Jurkat, Clone E6-1 (cell line): Measurements from ENCODE around the gene ZNF407.

Experiments used
- DNase-seq: peaks from one replicate; pipeline ENCODE4 v3.0.0-alpha.2; 2011; ENCODE audit warnings: low read depth, low spot score
- H3K4me3 ChIP-seq: 2 replicates; pipeline ENCODE4 v1.5.1; 2011; ENCODE audit warnings: mild to moderate bottlenecking, low read length, control low read depth, moderate library complexity

Gene ZNF407

DNA sequence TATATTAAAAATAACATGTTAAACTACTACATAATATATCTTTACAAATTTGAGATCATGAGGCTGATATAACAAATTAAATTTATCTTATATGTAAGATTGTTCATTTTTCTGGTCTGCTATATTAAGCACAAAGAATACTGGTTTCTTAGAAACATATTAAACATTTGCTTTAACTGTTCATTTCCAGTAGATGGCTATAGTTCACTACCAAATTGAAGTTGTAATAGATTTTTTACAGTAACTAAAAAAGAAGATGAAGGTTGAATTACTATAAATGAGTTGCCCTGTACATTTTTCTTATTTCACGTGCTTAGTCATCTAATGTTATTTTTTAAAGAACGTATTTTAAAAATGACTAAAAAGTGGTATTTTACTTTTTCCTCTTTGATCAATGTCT lies 57.0 kb downstream of the ZNF407 start:
- no peak for DNase-seq
- H3K4me3 ChIP-seq = no peak overlapping the region

DNA sequence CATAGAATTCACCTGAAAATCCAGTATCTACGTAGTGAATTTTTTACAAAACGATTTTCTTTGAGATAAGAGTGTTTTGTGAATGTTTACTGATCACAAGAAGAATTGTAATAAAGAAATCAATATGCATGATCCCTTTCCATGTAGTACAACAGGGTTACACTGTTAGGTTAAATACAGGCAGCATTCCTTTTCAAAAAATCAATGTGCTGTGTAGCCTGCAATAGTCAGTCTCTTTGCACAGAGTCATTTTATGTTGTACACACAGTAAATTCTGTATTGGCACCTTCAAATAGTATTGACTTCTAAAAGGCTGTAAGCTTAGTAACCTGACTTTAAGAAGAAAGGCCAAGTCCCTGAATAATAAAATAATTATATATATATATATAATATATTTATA lies 63.3 kb downstream of the ZNF407 start:
- DNase-seq = no peak
- H3K4me3 ChIP-seq = no peak overlapping the region

DNA sequence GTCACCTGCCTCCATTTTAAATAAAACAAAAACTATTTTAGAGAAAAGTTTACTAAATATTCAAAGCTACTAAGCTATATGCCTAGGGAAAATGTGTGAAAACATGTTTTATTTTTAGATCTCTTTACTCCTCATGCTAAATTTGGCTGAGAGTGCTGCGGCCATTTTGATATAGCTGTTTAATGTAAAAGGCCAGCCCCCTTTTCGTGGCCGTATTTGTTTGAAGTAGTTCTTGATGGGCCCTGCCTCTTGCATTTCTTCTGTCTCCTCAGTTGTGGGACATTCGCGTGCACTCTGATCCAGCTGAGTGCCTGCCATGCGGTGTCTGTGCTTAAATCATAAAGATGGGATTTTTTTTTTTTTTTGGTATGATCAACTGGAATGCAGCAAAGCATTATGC lies 64.0 kb downstream of the ZNF407 start:
- DNase-seq = no peak
- no peak overlapping the region for H3K4me3 ChIP-seq

DNA sequence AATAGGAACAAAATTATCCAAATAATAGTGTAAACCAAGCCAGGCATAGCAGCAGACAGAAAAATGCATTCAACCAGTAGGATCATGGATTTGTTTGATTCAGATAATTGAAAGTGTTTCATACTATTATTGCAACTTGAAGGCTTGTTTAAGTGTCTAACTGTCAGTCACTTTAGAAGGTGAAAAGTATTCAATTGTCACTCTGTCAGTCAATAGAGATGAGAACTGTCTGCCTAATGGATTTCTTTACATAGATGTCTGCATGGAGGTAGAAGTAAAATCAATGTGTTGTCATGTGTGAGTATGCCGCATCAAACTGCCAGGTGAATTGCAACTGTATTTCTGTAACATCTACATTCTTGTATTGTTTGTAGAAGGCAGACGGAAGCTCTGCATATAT lies 65.0 kb downstream of the ZNF407 start:
- no peak for DNase-seq

DNA sequence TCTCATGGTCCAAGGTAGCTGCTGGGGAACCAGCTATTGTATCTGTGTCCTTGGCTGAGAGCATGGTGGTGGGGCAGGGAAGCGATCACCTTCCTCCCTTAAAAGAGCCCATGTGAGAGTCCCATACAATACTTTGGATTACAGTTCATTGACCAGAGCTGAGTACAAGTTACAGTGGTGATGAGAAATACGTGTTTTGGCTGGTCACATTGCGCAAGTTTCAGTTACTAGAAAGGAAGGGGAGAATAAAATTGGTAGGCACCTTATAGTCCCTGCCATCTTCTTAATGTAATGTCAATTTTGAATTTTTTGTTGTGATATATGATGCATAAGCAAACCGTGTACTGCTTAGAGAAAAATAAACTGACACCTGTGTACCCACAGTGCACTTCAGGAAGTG lies 67.7 kb downstream of the ZNF407 start:
- no peak for DNase-seq
- no peak overlapping the region for H3K4me3 ChIP-seq

More for the DNA sequence above, 65.0 kb downstream of the ZNF407 start:
- H3K4me3 ChIP-seq = no peak overlapping the region

DNA sequence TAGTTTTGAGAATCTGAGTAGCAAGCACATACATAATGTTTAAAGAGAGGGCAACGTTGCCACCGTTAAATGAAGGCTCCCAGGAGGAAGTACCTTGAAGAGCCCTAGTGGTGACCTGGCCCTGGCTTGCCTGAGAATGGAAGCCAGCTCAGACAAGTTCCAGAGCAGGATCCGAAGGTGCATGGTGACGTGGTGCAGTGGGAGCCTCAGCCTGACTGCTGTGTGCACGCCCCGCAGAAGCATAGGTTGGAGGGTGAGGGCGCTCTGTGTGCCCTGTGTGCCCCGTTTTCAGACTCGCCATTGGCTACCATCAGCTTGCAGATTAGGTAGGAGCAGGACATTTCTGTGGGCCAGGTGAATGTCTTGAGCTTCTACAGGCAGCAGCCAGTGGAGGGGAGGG lies 68.2 kb downstream of the ZNF407 start:
- no peak for DNase-seq
- no peak overlapping the region for H3K4me3 ChIP-seq

DNA sequence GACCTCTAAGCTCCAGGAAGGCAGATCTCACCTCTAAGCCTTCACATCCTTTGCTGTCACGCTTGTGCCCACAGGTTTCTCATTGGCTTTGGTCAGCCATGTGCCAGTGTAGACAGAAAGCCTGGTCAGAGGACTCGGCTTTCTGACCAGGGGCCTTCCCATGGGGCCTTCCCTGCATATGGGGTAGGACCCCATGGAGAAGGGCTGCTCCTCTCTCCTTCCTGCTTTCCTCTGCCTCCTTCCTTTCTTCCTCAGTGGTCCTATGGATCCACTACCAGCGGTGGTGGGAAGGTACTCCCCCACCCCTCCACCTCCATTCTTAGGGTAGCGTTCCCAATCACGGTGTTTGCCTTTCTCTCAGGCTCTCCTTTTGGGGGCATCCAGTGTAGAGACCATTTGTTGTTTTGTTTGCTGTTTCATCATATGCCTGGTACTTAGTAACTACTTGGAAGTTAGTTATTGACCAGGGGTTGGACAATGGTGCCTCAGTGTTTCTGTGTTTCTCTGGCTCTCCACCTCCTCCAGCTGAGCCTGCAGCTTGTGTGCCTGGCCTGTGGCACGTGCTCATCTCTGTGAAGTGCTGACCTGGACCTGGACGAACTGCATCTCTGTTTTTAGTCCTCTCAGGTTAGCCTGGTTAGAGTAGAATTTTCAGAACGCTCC lies 71.6 kb downstream of the ZNF407 start:
- DNase-seq = no peak
- H3K4me3 ChIP-seq = no peak overlapping the region

DNA sequence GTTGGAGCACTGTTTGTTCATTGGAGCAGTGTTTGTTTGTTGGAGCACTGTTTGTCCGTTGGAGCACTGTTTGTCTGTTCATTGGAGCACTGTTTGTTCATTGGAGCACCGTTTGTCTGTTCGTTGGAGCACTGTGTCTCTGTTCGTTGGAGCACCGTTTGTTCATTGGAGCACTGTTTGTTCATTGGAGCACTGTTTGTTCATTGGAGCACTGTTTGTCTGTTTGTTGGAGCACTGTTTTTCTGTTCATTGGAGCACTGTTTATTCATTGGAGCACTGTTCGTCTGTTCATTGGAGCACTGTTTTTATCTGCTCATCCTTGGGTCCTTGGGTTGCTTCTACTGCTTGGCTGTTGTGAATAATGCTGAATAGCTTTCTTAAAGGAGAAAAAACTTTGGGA lies 74.7 kb downstream of the ZNF407 start:
- no peak for DNase-seq
- no peak overlapping the region for H3K4me3 ChIP-seq

DNA sequence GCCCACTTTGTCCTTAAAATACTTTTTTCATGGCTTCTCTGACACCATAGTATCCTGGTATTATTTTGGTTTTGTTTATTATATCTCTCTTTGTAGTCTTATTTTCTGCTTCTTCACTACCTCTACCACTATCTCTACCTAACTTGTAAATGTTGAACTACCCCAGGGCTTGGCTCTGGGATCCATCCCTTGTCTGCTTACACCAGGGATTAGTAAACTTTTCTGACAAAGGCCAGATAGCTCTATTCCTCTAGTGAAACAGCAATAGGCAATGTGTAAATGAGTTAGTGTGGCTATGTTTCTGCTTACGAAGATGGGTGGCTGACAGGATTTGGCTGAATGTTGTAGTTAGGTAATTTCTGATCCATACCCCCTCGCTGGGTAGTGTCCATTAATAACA lies 76.8 kb downstream of the ZNF407 start:
- DNase-seq = no peak
- no peak overlapping the region for H3K4me3 ChIP-seq

DNA sequence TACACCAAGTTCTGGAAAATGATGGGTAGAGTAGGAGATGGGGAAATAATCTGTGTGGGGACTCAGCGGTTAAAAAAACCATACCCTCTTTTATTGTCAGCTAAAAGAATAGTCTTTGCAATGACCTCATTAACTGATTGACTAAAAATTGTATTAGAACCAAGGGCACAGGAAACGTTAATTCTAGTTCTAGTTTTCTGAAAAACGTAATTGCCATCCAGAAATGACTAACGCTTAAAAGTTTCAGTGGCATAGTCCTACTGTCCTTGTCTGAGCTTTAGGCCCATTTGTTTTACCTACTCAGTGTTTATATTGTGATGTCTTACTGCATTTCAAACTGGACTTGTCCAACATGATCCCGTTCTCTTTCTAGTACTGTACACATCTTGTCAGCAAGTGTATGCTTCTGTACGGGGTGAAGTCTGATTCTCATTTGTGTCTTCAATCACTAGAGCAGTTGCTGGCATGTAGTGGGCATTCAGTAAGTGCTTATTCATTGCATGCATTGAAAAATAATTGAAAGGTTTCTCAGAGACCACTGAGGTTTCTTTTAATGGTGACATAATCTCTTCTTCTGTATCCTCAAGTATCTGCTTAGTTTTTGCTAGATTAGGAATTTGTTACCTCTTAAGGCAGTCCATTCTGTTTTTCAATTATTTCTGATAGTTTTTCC lies 81.5 kb downstream of the ZNF407 start:
- no peak overlapping the region for H3K4me3 ChIP-seq
- no peak for DNase-seq

DNA sequence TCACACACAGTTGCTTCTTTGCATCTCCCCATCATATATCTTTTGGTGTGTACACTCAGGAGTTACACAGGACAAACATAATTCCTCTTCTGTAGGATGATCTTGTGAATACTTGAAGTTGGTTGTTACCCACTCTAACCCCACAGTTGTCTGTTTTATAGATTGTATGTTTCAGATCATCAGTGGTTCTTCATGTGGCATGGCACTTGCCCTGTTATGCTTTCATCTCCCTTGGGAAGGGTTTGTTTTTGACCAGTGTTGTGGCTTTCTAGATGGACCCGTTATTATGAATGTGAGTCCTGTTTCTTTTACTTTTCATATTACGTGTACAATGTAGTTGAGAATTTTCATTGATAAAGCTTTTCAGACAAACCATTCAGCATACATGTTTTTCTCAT lies 82.0 kb downstream of the ZNF407 start:
- no peak for DNase-seq
- no peak overlapping the region for H3K4me3 ChIP-seq

DNA sequence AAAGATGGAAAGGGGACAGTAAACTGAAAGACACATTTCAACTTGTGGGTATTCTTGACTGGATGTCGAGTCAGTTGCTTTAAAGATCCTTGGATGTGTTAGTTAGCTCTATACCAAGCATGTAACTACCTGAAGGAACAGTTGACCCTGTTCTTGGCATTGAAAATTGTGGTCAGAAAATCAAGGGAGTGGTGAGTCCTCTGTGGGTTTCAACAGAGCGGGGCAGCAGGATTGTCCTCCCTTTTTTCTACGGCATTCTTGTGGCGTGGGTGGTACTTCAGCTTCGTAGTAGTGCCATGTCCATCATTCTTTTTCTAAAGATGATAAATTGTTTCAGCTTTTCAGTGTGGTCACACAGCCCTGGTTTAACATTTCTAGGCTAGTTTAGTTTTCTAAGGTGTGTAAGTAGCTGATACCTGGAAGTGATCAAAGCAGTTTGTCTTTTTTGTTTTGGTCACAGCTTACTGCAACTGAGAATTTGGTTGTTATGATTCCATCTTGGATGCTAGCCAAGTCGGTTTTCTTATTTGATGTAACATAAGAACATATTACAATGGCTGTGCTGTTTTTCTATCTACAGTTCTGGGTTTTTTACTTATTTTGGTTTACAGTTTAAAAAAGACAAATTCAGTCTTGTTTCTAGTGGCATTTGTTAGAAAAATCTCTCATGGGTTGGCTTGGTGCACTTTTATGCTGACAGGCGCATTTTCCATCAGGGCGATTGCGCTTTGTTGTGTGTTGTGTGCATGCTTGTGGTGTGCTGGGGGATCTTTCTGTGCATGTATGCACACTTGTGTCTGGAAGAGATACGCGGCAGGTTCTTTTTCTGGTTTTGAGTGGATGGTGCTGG lies 84.7 kb downstream of the ZNF407 start:
- H3K4me3 ChIP-seq = no peak overlapping the region
- DNase-seq = peak; percentile 5

DNA sequence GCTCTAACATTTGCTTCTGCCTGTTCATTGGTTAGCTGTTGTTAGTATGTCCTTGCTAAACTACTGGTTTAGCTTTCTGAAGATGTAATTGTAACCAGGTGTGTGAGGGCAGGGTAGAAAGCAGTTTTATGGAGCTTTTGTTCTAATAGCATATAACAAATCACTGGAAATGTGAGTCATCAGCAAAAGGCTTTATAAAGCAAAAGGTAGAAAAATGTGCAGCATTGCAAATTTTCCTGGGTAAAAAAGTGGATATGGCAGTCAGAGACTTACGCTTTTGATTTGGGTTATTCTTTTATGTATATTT lies 85.3 kb downstream of the ZNF407 start:
- DNase-seq = no peak
- H3K4me3 ChIP-seq = no peak overlapping the region

DNA sequence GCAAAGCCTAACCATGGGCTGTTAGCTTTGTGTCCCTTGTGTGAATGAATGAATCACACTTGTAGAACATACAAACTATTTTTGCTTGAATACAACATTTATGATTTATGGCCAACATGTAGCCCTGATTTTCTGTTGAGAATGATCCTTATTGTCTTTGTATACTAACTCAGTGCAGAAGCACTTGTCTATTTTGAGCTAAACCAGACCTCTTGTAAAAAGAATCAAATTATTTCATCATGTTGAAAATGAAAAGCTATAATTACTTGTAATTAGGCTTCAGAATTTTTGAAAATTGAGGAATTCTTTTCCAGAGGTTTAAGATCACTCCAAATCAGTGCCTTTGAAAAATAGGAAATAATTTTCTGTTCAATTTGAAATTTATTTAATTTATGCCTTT lies 85.9 kb downstream of the ZNF407 start:
- DNase-seq = no peak
- no peak overlapping the region for H3K4me3 ChIP-seq

DNA sequence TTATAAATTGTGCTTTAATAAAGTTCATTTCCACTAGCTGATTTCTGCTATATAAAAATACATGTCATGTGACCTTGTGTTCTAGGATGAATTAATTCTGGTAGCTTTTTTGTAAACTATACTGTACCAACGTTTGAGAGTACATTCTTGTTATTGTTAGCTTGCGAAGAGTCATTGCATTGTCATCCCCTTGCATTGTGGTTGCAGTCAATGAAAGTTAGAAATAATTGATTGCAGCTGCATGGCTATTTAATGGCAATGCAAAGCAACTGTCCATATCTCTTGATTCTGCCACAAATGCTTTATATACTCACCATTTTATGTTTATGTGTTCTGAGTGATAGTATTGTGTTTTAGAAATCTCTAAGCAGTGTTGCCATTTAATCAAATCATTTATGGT lies 91.6 kb downstream of the ZNF407 start:
- no peak for DNase-seq
- H3K4me3 ChIP-seq = no peak overlapping the region

DNA sequence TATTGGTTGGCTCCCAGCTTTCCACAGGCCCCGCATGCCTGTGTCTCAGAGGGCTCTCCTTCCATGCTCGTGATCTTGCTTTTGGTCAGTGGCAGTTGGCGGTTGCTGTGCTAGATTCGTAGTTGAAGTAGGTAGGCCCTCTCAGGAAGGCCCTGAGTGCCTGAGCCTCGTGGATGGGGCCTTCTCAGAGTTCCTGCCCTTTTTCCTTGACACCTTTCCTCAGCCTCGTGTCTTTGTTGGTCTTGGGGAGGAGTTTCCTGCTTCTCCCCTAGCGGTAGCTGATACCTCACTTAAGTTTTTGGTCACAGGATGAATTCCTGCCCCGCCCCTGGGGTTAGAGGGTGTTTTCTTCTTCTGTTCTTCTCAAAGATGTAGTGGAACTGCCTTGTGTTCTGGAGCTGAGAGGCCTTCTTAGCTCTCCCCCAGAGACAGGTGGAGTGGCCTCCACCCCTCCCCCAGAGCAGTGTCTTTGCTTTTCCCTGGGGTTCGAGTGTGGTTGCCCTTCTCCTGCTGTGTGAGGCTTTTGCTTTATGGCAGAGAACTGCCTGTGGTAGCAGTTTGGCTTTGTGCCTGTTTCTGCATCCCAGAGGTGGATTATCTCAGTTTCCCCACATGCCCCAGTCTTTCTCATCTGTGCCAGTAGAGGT lies 94.8 kb downstream of the ZNF407 start:
- no peak overlapping the region for H3K4me3 ChIP-seq
- peak; percentile 11 for DNase-seq

DNA sequence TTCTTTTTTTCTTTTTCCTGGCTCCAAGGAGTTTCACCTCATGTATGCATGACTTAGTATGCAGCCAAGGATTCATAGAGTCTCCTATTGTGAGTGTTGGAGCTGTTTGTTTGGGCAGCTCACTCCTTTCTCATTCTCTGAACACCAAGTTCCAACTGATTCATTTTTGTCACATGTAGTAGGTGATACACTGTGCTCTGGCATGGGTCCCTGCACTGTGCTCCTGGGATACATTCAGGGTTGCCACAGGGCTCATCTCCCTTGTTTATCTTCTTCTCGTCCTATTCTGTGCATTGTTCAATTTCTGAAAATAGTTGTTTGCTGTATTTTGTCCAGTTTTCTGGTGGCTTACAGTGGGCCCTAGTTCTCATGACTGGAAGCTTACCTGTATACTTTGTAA lies 96.8 kb downstream of the ZNF407 start:
- H3K4me3 ChIP-seq = no peak overlapping the region
- DNase-seq = no peak

DNA sequence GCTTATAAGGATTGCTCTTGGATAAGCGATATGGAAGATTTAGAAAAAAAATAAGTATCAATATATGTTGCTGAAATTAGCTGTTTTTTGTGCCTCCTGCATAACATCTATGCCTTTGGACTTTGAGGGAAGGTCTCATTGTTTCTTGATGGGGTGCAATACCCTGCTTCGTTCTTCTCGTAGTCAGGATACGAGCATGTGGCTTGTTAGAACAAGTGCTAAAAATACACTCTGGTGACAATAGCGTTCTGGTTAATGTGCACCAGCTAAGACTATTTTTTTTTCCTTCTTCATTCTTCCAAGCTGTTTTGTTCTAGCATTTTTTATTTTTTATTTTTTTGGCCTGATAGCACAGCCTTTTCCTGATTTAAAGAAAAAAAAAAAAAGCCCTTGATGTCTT lies 97.5 kb downstream of the ZNF407 start:
- no peak for DNase-seq
- H3K4me3 ChIP-seq = no peak overlapping the region

DNA sequence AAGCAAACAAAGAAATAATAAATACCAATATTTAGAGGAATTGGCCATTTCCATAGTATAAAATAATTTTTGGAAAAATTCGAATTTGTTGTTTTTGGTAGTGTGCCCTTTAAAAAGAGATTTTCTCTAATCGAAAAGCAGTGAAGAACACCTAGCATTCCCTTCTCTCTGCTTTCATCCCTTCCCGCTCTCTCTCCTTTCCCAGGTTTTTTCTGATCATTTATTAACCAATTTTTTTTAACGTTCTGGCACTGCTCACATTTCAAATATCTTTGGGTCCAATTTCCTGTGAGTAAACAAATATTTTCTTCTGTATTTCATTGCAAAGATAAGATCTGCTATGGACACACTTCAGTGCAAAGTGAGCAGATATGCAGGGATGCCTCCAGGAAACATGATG lies 101.2 kb downstream of the ZNF407 start:
- no peak for DNase-seq
- H3K4me3 ChIP-seq = no peak overlapping the region

DNA sequence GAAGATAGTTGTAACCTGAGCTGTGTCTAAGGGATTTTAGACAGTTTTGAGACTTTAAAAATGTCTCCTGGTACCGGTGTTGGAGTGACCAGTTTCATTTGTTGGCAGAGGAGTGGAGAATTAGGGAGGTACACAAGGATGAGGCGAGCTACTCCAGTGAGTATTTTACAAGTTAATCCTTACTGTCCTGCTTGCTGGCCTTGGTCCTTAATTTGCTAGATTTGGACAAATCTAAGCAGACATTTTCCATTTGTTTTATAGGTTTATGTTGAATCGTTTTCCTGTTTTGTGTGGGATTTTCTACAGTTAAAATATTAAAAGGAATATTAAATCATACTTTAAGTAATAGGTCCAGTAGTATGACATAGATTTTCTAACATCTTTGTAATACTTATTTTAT lies 101.8 kb downstream of the ZNF407 start:
- DNase-seq = no peak

More for the DNA sequence above, 101.8 kb downstream of the ZNF407 start:
- H3K4me3 ChIP-seq = no peak overlapping the region
